ENCODE data around the gene FAM13A.
"Not testable (repeated sequence)": the region's sequence is repeated elsewhere in the genome, so short reads cannot be mapped to it uniquely, and the experiment has no call there.

The FAM13A gene

GRCh38 chr4:88999392-88999930 lies 57.5 kb downstream of the FAM13A start:
- DNase-seq (ENCODE audit: low spot score): no peak

GRCh38 chr4:88998891-88999290 lies 58.1 kb downstream of the FAM13A start:
- DNase-seq (ENCODE audit: low spot score): no peak

- DNase-seq (ENCODE audit: low spot score): no peak
Observed at GRCh38 chr4:88998001-88998400, 59.0 kb downstream of the FAM13A start.

GRCh38 chr4:88995874-88996273 lies 61.1 kb downstream of the FAM13A start:
- no peak for DNase-seq (ENCODE audit: low spot score)

GRCh38 chr4:88995257-88995656 lies 61.7 kb downstream of the FAM13A start:
- DNase-seq (ENCODE audit: low spot score): not testable (repeated sequence)

GRCh38 chr4:88993246-88993645 lies 63.7 kb downstream of the FAM13A start:
- no peak for DNase-seq (ENCODE audit: low spot score)

- DNase-seq (ENCODE audit: low spot score): no peak
Observed at GRCh38 chr4:88991746-88992145, 65.2 kb downstream of the FAM13A start.

- no peak for DNase-seq (ENCODE audit: low spot score)
Observed at GRCh38 chr4:88989990-88990389, 67.0 kb downstream of the FAM13A start.

- no peak for DNase-seq (ENCODE audit: low spot score)
Observed at GRCh38 chr4:88985088-88985773, 71.8 kb downstream of the FAM13A start.

GRCh38 chr4:88982757-88983156 lies 74.2 kb downstream of the FAM13A start:
- DNase-seq (ENCODE audit: low spot score): no peak

- no peak for DNase-seq (ENCODE audit: low spot score)
Observed at GRCh38 chr4:88981993-88982392, 75.0 kb downstream of the FAM13A start.

GRCh38 chr4:88981556-88981955 lies 75.4 kb downstream of the FAM13A start:
- DNase-seq (ENCODE audit: low spot score): no peak

- no peak for DNase-seq (ENCODE audit: low spot score)
Observed at GRCh38 chr4:88979276-88979675, 77.7 kb downstream of the FAM13A start.

GRCh38 chr4:88976775-88977035 lies 80.3 kb downstream of the FAM13A start:
- no peak for DNase-seq (ENCODE audit: low spot score)

- DNase-seq (ENCODE audit: low spot score): no peak
Observed at GRCh38 chr4:88975958-88976774, 80.8 kb downstream of the FAM13A start.

- no peak for DNase-seq (ENCODE audit: low spot score)
Observed at GRCh38 chr4:88971536-88971935, 85.4 kb downstream of the FAM13A start.

- DNase-seq (ENCODE audit: low spot score): no peak
Observed at GRCh38 chr4:88969746-88970145, 87.2 kb downstream of the FAM13A start.

GRCh38 chr4:88969271-88969670 lies 87.7 kb downstream of the FAM13A start:
- no peak for DNase-seq (ENCODE audit: low spot score)

- peak; percentile 32 for DNase-seq (ENCODE audit: low spot score)
Observed at GRCh38 chr4:88967883-88968331, 89.1 kb downstream of the FAM13A start.

- DNase-seq (ENCODE audit: low spot score): no peak
Observed at GRCh38 chr4:88965053-88965452, 91.9 kb downstream of the FAM13A start.

GRCh38 chr4:88964450-88964849 lies 92.5 kb downstream of the FAM13A start:
- DNase-seq (ENCODE audit: low spot score): peak; percentile 56

GRCh38 chr4:88963817-88964216 lies 93.2 kb downstream of the FAM13A start:
- DNase-seq (ENCODE audit: low spot score): peak; percentile 14

- no peak for DNase-seq (ENCODE audit: low spot score)
Observed at GRCh38 chr4:88962396-88962795, 94.6 kb downstream of the FAM13A start.

Measured in LoVo (cell line).